GM12878 (cell line): Measurements from ENCODE around the gene C19orf33. TPM values are rescaled to one million over a fixed set of nuclear protein-coding genes. Genes with fewer than 3 reads are reported as not detected.
A peak's percentile ranks its signal among the peaks of the same experiment; 100 is the strongest.

ENCODE experiments used
- ATAC-seq: fragments of 200-7000 bp; cut with Tn5 transposase; 3 replicates; pipeline ENCODE4 v1.9.1; 2020; ENCODE audit warnings: mild to moderate bottlenecking, moderate library complexity
- BruUV-seq: library from RNA; stranded (reverse); fragments of 400-500 nt; replicated peaks from 2 replicates; lab custom pipeline; 2021; lab: Mats Ljungman, UMichigan
- CTCF ChIA-PET: fragments of 300-600 bp; sonication (Branson Sonifier 250); formaldehyde crosslinking; extraction: SDS; loops from one replicate; lab custom pipeline; 2021; ENCODE audit warnings: inconsistent platforms; lab: Yijun Ruan, JAX
- POLR2A ChIA-PET: fragments of 350-600 bp; formaldehyde crosslinking; extraction: SDS; loops from one replicate; lab custom pipeline; 2021; ENCODE audit warnings: inconsistent platforms; lab: Charles Lee
- RAD21 ChIA-PET: fragments of 300-600 bp; sonication (Branson Sonifier 250); formaldehyde crosslinking; loops from one replicate; lab custom pipeline; 2023; ENCODE audit warnings: antibody characterized with exemption; ENCODE audit not compliant: unreplicated experiment; lab: Charles Lee
- SMC1A ChIA-PET: fragments of 300-600 bp; sonication (Branson Sonifier 250); formaldehyde crosslinking; loops from one replicate; lab custom pipeline; 2023; ENCODE audit not compliant: unreplicated experiment, uncharacterized antibody; lab: Charles Lee
- DNase-seq: peaks from one replicate; pipeline ENCODE4 v3.0.0-alpha.2; 2011; ENCODE audit warnings: low read depth, low spot score
- FAIRE-seq: peaks from 3 replicates; lab custom pipeline; 2011; peaks lifted over from hg19 to GRCh38; lab: Jason Lieb, UNC
- H2AFZ ChIP-seq: 2 replicates; pipeline ENCODE4 v1.6.0; 2011; ENCODE audit warnings: low read depth, low read length, control low read depth; ENCODE audit not compliant: control insufficient read depth
- H3K27ac ChIP-seq: 2 replicates; pipeline ENCODE4 v1.5.1; 2011; ENCODE audit warnings: control low read depth; ENCODE audit not compliant: control insufficient read depth, insufficient read depth
- H3K27me3 ChIP-seq, 2 experiments: replicated peaks in 1 of 2; 2 replicates each; pipeline versions ENCODE4 v1.6.0 to v1.6.1; 2011; ENCODE audit warnings: low read length in 1 of 2; ENCODE audit not compliant: control insufficient read depth in 2 of 2, insufficient read depth in 2 of 2
- H3K36me3 ChIP-seq, 2 experiments: 2 replicates each; pipeline ENCODE4 v1.5.1; 2011; ENCODE audit warnings: low read length in 1 of 2; ENCODE audit not compliant: control insufficient read depth in 2 of 2, insufficient read depth in 2 of 2
- H3K4me1 ChIP-seq: 2 replicates; pipeline ENCODE4 v1.6.1; 2011; ENCODE audit warnings: mild to moderate bottlenecking, low read length, moderate library complexity, mixed read lengths; ENCODE audit not compliant: control insufficient read depth, insufficient read depth
- H3K4me2 ChIP-seq: 2 replicates; pipeline ENCODE4 v1.6.0; 2011; ENCODE audit warnings: control low read depth; ENCODE audit not compliant: control insufficient read depth, insufficient read depth
- H3K4me3 ChIP-seq: fragments of 200-600 bp; sonication (generic); 2 replicates; pipeline ENCODE4 v1.5.1; 2016
- H3K79me2 ChIP-seq: 2 replicates; pipeline ENCODE4 v1.6.0; 2011; ENCODE audit warnings: low read length; ENCODE audit not compliant: control insufficient read depth, insufficient read depth
- H3K9ac ChIP-seq: 2 replicates; pipeline ENCODE4 v1.8.0; 2011; ENCODE audit warnings: low read length, control low read depth, mixed read lengths; ENCODE audit not compliant: control insufficient read depth, insufficient read depth
- H3K9me3 ChIP-seq: replicated peaks from 3 replicates; pipeline ENCODE4 v1.5.1; 2011; ENCODE audit warnings: mild to moderate bottlenecking, low read length; ENCODE audit not compliant: control insufficient read depth, insufficient read depth
- H4K20me1 ChIP-seq: 2 replicates; pipeline ENCODE4 v1.6.0; 2011; ENCODE audit not compliant: control insufficient read depth, insufficient read depth
- CBFB ChIP-seq: IDR thresholded peaks from 2 replicates; pipeline ENCODE4 v1.6.1; 2016; ENCODE audit warnings: antibody characterized with exemption, low read depth
- FOXM1 ChIP-seq: IDR thresholded peaks from 2 replicates; pipeline ENCODE4 v1.6.1; 2012; ENCODE audit warnings: low read depth, mild to moderate bottlenecking, inconsistent platforms, low read length, moderate library complexity
- GATAD2B ChIP-seq: fragments of 450-650 bp; conservative IDR thresholded peaks from 2 replicates; pipeline ENCODE4 v1.6.1; 2017; ENCODE audit warnings: low read depth, mild to moderate bottlenecking, moderate library complexity
- HCFC1 ChIP-seq: fragments of 150-350 bp; IDR thresholded peaks from 2 replicates; pipeline ENCODE4 v1.6.1; 2014; ENCODE audit warnings: low read length
- HDAC6 ChIP-seq: fragments of 200-600 bp; sonication (generic); IDR thresholded peaks from one replicate; pipeline ENCODE4 v1.8.0; 2017; ENCODE audit warnings: antibody characterized with exemption; ENCODE audit not compliant: unreplicated experiment
- SPI1 ChIP-seq: IDR thresholded peaks from 2 replicates; pipeline ENCODE4 v1.6.1; 2011; ENCODE audit warnings: low read depth, mild to moderate bottlenecking, low read length, moderate library complexity, borderline replicate concordance; ENCODE audit not compliant: insufficient read depth
- WGBS: methylation state at CpG from one replicate; pipeline ENCODE4 v1.1.6; 2016; ENCODE audit warnings: low lambda C conversion rate; ENCODE audit not compliant: insufficient replicate concordance, insufficient coverage; ENCODE audit errors: missing lambda C conversion rate; 5-methylcytosine and 5-hydroxymethylcytosine counted together
- in situ Hi-C: fragments of 300-500 bp; cut with MboI; formaldehyde crosslinking; loops from 9 replicates; pipeline ENCODE4 v1.14.3; 2018; ENCODE audit warnings: mixed read lengths
- intact Hi-C: fragments of 100-400 bp; cut with micrococcal nuclease; formaldehyde crosslinking; loops from one replicate; pipeline ENCODE4 v1.14.2; 2022; ENCODE audit not compliant: unreplicated experiment
- polyA plus RNA-seq, 11 experiments: library from polyadenylated mRNA; depleted of rRNA in 4 of 11; unstranded in 6 of 11; stranded (reverse) in 5 of 11; fragments of >200 nt; fragmentation: Nextera tagmentation in 4 of 11; fragmentation: Illumina TruSeq in 1 of 11; extraction: Ambion mirVana in 4 of 11; extraction: Trizol in 1 of 11; gene quantifications; 1 replicate in 1 of 11; 2 replicates in 10 of 11; pipeline versions ENCODE4 v1.2.1 to v1.2.3, GENCODE V29; 2011 to 2016; ENCODE audit warnings: inconsistent platforms in 2 of 11, missing spikeins in 2 of 11, low read depth in 1 of 11
- total RNA-seq, 4 experiments: library from RNA; depleted of rRNA in 3 of 4; stranded (reverse); fragments of >200 nt in 3 of 4; fragmentation: Illumina TruSeq in 1 of 4; extraction: Trizol in 1 of 4; gene quantifications; 2 replicates each; pipeline versions ENCODE4 v1.2.1 to v1.2.3, GENCODE V29; 2013 to 2021

The C19orf33 gene
- total and polyA plus RNA-seq, 10 of the 15 experiments (the other 5 are each of a cell fraction or from before 2014, with no cell fraction given) = 0.28 to 0.45 TPM; not detected in 8

DNA sequence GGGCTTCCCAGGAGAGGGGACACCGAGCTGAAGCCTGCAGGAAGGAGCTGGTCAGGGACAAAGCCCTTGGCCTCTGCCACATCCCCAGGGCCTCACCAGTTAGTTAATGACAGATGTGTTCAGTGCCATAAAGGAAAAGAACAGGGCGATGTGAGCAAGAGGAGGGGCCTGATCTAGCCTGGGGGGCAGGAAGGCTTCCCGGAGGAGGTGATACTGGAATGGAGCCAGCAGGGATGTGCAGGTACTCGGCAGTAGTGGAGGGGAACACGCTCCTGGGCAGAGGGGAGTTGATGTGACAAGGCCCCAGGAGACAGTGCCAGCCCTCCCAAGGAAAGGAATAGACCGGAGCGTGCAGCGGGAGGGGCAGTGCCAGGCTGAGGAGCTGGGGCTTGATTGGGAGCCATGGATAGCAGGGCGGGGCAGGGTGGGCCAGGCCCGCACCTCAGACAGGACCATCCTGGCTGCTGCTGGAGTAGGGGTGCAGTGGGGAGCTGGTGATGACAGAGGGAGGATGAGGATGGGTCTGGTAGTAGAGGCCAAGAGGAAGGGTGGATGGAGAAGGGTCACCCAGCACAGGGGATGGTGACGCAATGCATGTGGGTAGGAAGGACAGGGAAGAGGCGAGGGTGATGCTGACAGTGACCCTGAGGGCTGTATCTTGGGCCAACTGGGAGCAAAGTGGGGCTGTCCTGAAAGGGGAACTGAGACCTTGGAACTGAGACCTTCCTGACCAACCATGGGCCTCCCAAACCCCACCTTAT lies 4.1 kb downstream of the C19orf33 start:
- H3K9ac ChIP-seq = no peak overlapping the region
- POLR2A ChIA-PET = no interaction called here
- FAIRE-seq (no peak), ATAC-seq (no peak), DNase-seq (no peak)
- SMC1A ChIA-PET = no interaction called here
- no peaks in the 10 kb centered on the region for H3K4me1 ChIP-seq
- no peak overlapping the region for H3K27ac ChIP-seq
- H2AFZ ChIP-seq = no peak overlapping the region
- H3K27me3 ChIP-seq = no peaks in the 10 kb centered on the region
- no peak overlapping the region for H3K4me2 ChIP-seq
- no peaks in the 10 kb centered on the region for H3K9me3 ChIP-seq
- CTCF ChIA-PET = no interaction called here
- no peaks in the 10 kb centered on the region for H4K20me1 ChIP-seq
- peaks cover 0 to 11% of the 10 kb centered on the region in 2 experiments; a peak in 3 of 4 replicates for H3K36me3 ChIP-seq
- BruUV-seq = no TSS peak
- in situ Hi-C loops (no loop called here), intact Hi-C loops (no loop called here)
- RAD21 ChIA-PET = no interaction called here
- no peaks in the 10 kb centered on the region for H3K79me2 ChIP-seq
- no peak for TF ChIP-seq HDAC6
- TF ChIP-seq HCFC1 = no peak
- TF ChIP-seq CBFB = no peak
- peak; percentile 35; the same call in 1 of the 2 replicates for TF ChIP-seq SPI1
- no peak for TF ChIP-seq FOXM1
- no peak for TF ChIP-seq GATAD2B
- WGBS = 89% methylated on average over 12 of the region's 12 CpGs
- no peak overlapping the region for H3K4me3 ChIP-seq
